ENCODE results near the gene MLF2. TPM values are rescaled to one million over a fixed set of nuclear protein-coding genes. Genes with fewer than 3 reads are reported as not detected.

Gene MLF2
- total RNA-seq, 1 donor from 2014 or later, result 163 TPM

GRCh38 chr12:6765634-6766581 is 13.0 kb upstream of the MLF2 start, which contains the start of gene PTMS:
Gene PTMS (plus strand): TSS chr12:6766363. CDS start chr12:6766706, 343 bp downstream.
- peak; percentile 85 for DNase-seq
- H3K9me3 Mint-ChIP-seq, result no peaks in the 10 kb centered on the region
- peak within 1 kb of the TSS; percentile 86 for H3K27ac Mint-ChIP-seq
- H3K27me3 Mint-ChIP-seq, result peaks cover 7% of the 10 kb centered on the region
- H3K36me3 Mint-ChIP-seq (ENCODE audit: low read depth), result peaks cover 18% of the 10 kb centered on the region
- H3K4me1 Mint-ChIP-seq, result peaks cover 48% of the 10 kb centered on the region
- intact Hi-C loops (cut with micrococcal nuclease), result loop anchor here (1.0 to 5.0 kb wide), 4 partner anchors 9 to 107 kb away; partner anchors contain the start of genes CD4, P3H3 and SPSB2
- peak within 1 kb of the TSS; percentile 86 for H3K4me3 Mint-ChIP-seq

GRCh38 chr12:6765048-6765633 is 12.2 kb upstream of the MLF2 start:
- peaks cover 44% of the 10 kb centered on the region for H3K4me1 Mint-ChIP-seq
- intact Hi-C loops (cut with micrococcal nuclease), result loop anchor here (2.0 to 5.0 kb wide), 2 partner anchors 62 to 108 kb away; partner anchors contain the start of genes P3H3 and SPSB2
- H3K9me3 Mint-ChIP-seq, result no peaks in the 10 kb centered on the region
- peaks cover 7% of the 10 kb centered on the region for H3K27me3 Mint-ChIP-seq
- H3K36me3 Mint-ChIP-seq (ENCODE audit: low read depth), result peaks cover 13% of the 10 kb centered on the region
- H3K4me3 Mint-ChIP-seq, result peak overlapping the region; percentile 73
- peak overlapping the region; percentile 43 for H3K27ac Mint-ChIP-seq
- DNase-seq, result no peak

- peaks cover 8% of the 10 kb centered on the region for H3K36me3 Mint-ChIP-seq (ENCODE audit: low read depth)
- no peaks in the 10 kb centered on the region for H3K9me3 Mint-ChIP-seq
- H3K4me3 Mint-ChIP-seq, result peak overlapping the region; percentile 75
- intact Hi-C loops (cut with micrococcal nuclease), result loop anchor here (2.0 kb wide), 1 partner anchor 109 kb away; the partner anchor contains the start of gene SPSB2
- peak overlapping the region; percentile 70 for H3K27ac Mint-ChIP-seq
- DNase-seq, result peak; percentile 91
- H3K4me1 Mint-ChIP-seq, result peaks cover 36% of the 10 kb centered on the region
- peaks cover 7% of the 10 kb centered on the region for H3K27me3 Mint-ChIP-seq
Measured at GRCh38 chr12:6764011-6764828, 11.3 kb upstream of the MLF2 start.

- Mint-ChIP-seq H3K4me1 (peaks cover 36% of the 10 kb centered on the region), H3K9me3 (no peaks in the 10 kb centered on the region), H3K27ac (no peak overlapping the region), H3K4me3 (no peak overlapping the region), H3K36me3 (ENCODE audit: low read depth) (peaks cover 4% of the 10 kb centered on the region), H3K27me3 (peaks cover 7% of the 10 kb centered on the region)
- intact Hi-C loops (cut with micrococcal nuclease), result no loop called here
- DNase-seq, result no peak
Measured at GRCh38 chr12:6763380-6763779, 10.4 kb upstream of the MLF2 start.

- intact Hi-C loops (cut with micrococcal nuclease), result no loop called here
- Mint-ChIP-seq H3K4me1 (peaks cover 25% of the 10 kb centered on the region), H3K27ac (no peak overlapping the region), H3K27me3 (peaks cover 5% of the 10 kb centered on the region), H3K4me3 (no peak overlapping the region), H3K9me3 (no peaks in the 10 kb centered on the region), H3K36me3 (ENCODE audit: low read depth) (no peaks in the 10 kb centered on the region)
- no peak for DNase-seq
Measured at GRCh38 chr12:6759741-6760140, 6.8 kb upstream of the MLF2 start.

- Mint-ChIP-seq H3K36me3 (ENCODE audit: low read depth) (no peaks in the 10 kb centered on the region), H3K27ac (peak overlapping the region; percentile 14), H3K9me3 (no peaks in the 10 kb centered on the region), H3K27me3 (peaks cover 1% of the 10 kb centered on the region), H3K4me3 (peak overlapping the region; percentile 10), H3K4me1 (peaks cover 26% of the 10 kb centered on the region)
- intact Hi-C loops (cut with micrococcal nuclease), result no loop called here
- peak; percentile 73 for DNase-seq
Measured at GRCh38 chr12:6758506-6759095, 5.7 kb upstream of the MLF2 start.

- no peaks in the 10 kb centered on the region for H3K9me3 Mint-ChIP-seq
- H3K27ac Mint-ChIP-seq, result peak overlapping the region; percentile 61
- H3K27me3 Mint-ChIP-seq, result peaks cover 1% of the 10 kb centered on the region
- H3K4me1 Mint-ChIP-seq, result peaks cover 26% of the 10 kb centered on the region
- H3K4me3 Mint-ChIP-seq, result no peak overlapping the region
- intact Hi-C loops (cut with micrococcal nuclease), result no loop called here
- DNase-seq, result no peak
- peaks cover 2% of the 10 kb centered on the region for H3K36me3 Mint-ChIP-seq (ENCODE audit: low read depth)
Measured at GRCh38 chr12:6757028-6757690, 4.2 kb upstream of the MLF2 start.

- Mint-ChIP-seq H3K27ac (no peak overlapping the region), H3K36me3 (ENCODE audit: low read depth) (peaks cover 20% of the 10 kb centered on the region), H3K4me3 (no peak overlapping the region), H3K9me3 (no peaks in the 10 kb centered on the region), H3K4me1 (peaks cover 34% of the 10 kb centered on the region), H3K27me3 (peaks cover 1% of the 10 kb centered on the region)
- intact Hi-C loops (cut with micrococcal nuclease), result no loop called here
- no peak for DNase-seq
Measured at GRCh38 chr12:6754411-6754810, 1.5 kb upstream of the MLF2 start.

- peak overlapping the region; percentile 96 for H3K4me3 Mint-ChIP-seq
Measured at GRCh38 chr12:6753772-6754356, 923 bp upstream of the MLF2 start.

GRCh38 chr12:6752167-6752920 is 597 bp downstream of the MLF2 start:
- Mint-ChIP-seq H3K27ac (peak overlapping the region; percentile 98), H3K9me3 (no peaks in the 10 kb centered on the region), H3K27me3 (peaks cover 1% of the 10 kb centered on the region), H3K4me3 (peak overlapping the region; percentile 96), H3K36me3 (ENCODE audit: low read depth) (peaks cover 38% of the 10 kb centered on the region), H3K4me1 (peaks cover 25% of the 10 kb centered on the region)
- DNase-seq, result no peak
- intact Hi-C loops (cut with micrococcal nuclease), result loop anchor here (2.0 kb wide), 1 partner anchor 120 kb away; the partner anchor contains the start of gene SPSB2

More at GRCh38 chr12:6753772-6754356, 923 bp upstream of the MLF2 start:
- no peak for DNase-seq
- Mint-ChIP-seq H3K27ac (peak overlapping the region; percentile 98), H3K4me1 (peaks cover 32% of the 10 kb centered on the region), H3K9me3 (no peaks in the 10 kb centered on the region), H3K27me3 (peaks cover 1% of the 10 kb centered on the region), H3K36me3 (ENCODE audit: low read depth) (peaks cover 25% of the 10 kb centered on the region)
- intact Hi-C loops (cut with micrococcal nuclease), result loop anchor here (1.0 to 2.0 kb wide), 9 partner anchors 13 to 355 kb away; partner anchors contain the start of genes C1RL, CDCA3, COPS7A and SPSB2

GRCh38 chr12:6751767-6752166 is 1.2 kb downstream of the MLF2 start:
- Mint-ChIP-seq H3K4me1 (peaks cover 25% of the 10 kb centered on the region), H3K36me3 (ENCODE audit: low read depth) (peaks cover 42% of the 10 kb centered on the region), H3K9me3 (no peaks in the 10 kb centered on the region), H3K4me3 (peak overlapping the region; percentile 96), H3K27me3 (no peaks in the 10 kb centered on the region), H3K27ac (peak overlapping the region; percentile 98)
- DNase-seq, result no peak
- intact Hi-C loops (cut with micrococcal nuclease), result loop anchor here (2.0 kb wide), 1 partner anchor 121 kb away; the partner anchor contains the start of gene SPSB2

- H3K27ac Mint-ChIP-seq, result no peak overlapping the region
- intact Hi-C loops (cut with micrococcal nuclease), result no loop called here
- H3K4me1 Mint-ChIP-seq, result peaks cover 31% of the 10 kb centered on the region
- no peaks in the 10 kb centered on the region for H3K27me3 Mint-ChIP-seq
- no peak overlapping the region for H3K4me3 Mint-ChIP-seq
- H3K36me3 Mint-ChIP-seq (ENCODE audit: low read depth), result peaks cover 49% of the 10 kb centered on the region
- DNase-seq, result no peak
- H3K9me3 Mint-ChIP-seq, result no peaks in the 10 kb centered on the region
Measured at GRCh38 chr12:6750506-6750905, 2.4 kb downstream of the MLF2 start.

Data from activated CD4-positive, alpha-beta T cell treated with anti-CD3 and anti-CD28 coated beads, Interleukin-2, amount 10 ng/mL, durations not matched to agents 24 days and 14 days (primary cell).